Measurements from ENCODE around the gene KLF13. TPM values are rescaled to one million over a fixed set of nuclear protein-coding genes. Genes with fewer than 3 reads are reported as not detected.

Gene KLF13
- total RNA-seq, 1 donor, result 58.6 TPM

DNA sequence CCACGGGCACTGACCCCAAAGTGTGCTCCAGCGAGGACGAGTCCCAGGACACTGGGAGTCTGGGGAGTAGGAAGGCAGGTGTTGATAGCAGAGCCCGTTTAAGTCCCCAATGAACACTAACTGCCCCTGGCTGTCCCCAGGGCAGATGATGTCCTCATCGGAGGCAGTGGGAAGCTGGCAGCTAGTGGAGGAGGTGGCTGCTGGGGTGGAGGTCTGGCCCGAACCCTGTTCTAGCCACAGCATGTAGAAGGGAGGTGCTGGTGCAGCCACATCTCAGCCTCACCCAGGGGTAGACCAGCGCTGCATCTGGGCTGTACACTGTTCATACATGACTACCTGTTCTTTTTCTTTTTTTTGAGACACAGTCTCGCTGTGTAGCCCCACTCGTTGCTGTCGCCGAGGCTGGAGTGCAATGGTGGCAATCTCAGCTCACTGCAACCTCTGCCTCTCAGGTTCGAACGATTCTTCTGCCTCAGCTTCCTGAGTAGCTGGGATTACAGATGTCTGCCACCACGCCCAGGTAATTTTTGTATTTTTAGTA lies 51.8 kb downstream of the KLF13 start:
- H2AFZ ChIP-seq (ENCODE audit: low read length), result no peak overlapping the region
- no peaks in the 10 kb centered on the region for H3K9me3 ChIP-seq (ENCODE audit: low read depth, low read length)
- no peak for DNase-seq (ENCODE audit: insufficient read length, low spot score, missing footprints)
- H3K27me3 ChIP-seq (ENCODE audit: insufficient read depth, low read length), result no peaks in the 10 kb centered on the region
- H3K79me2 ChIP-seq (ENCODE audit: insufficient read depth, low read length), result peaks cover 35% of the 10 kb centered on the region
- peaks cover 21% of the 10 kb centered on the region for H4K20me1 ChIP-seq (ENCODE audit: insufficient read depth, low read length)
- H3K27ac ChIP-seq (ENCODE audit: low read depth, low read length), result no peak overlapping the region
- TF ChIP-seq, protein P1, sequence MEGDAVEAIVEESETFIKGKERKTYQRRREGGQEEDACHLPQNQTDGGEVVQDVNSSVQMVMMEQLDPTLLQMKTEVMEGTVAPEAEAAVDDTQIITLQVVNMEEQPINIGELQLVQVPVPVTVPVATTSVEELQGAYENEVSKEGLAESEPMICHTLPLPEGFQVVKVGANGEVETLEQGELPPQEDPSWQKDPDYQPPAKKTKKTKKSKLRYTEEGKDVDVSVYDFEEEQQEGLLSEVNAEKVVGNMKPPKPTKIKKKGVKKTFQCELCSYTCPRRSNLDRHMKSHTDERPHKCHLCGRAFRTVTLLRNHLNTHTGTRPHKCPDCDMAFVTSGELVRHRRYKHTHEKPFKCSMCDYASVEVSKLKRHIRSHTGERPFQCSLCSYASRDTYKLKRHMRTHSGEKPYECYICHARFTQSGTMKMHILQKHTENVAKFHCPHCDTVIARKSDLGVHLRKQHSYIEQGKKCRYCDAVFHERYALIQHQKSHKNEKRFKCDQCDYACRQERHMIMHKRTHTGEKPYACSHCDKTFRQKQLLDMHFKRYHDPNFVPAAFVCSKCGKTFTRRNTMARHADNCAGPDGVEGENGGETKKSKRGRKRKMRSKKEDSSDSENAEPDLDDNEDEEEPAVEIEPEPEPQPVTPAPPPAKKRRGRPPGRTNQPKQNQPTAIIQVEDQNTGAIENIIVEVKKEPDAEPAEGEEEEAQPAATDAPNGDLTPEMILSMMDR (IDR thresholded peaks at IDR 0.05; ENCODE audit: extremely low read depth, low read depth, low read length), result no peak
- H3K4me3 ChIP-seq (ENCODE audit: insufficient read depth, low read length), result no peak overlapping the region
- H3K4me2 ChIP-seq (ENCODE audit: insufficient read depth, low read length), result no peak overlapping the region
- peaks cover 12% of the 10 kb centered on the region for H3K36me3 ChIP-seq (ENCODE audit: insufficient read depth, low read length)
- H3K4me1 ChIP-seq (ENCODE audit: insufficient read depth, low read length), result no peaks in the 10 kb centered on the region

DNA sequence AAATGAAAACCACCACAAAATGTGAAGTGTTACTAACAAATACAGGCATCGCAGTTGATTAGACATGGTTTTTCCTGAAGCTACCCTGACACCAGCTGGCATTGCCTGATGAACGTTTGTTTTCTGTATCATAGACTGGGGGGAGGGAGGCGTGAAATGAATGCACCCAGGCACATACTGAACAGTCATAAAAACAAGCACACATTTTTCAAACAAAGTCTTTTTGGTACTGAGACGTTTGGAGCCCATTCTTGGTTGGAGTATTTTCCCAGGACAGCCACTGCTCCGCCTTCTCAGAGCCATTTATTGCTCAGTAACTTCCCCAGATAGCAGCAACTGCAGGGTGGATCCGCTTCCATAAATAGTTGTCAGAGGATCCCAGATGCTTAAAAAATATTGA lies 52.4 kb downstream of the KLF13 start:
- H4K20me1 ChIP-seq (ENCODE audit: insufficient read depth, low read length), result peaks cover 19% of the 10 kb centered on the region
- no peak overlapping the region for H3K4me2 ChIP-seq (ENCODE audit: insufficient read depth, low read length)
- TF ChIP-seq, protein P1 (IDR thresholded peaks at IDR 0.05; ENCODE audit: extremely low read depth, low read depth, low read length), result no peak
- no peak overlapping the region for H3K27ac ChIP-seq (ENCODE audit: low read depth, low read length)
- no peak overlapping the region for H2AFZ ChIP-seq (ENCODE audit: low read length)
- peaks cover 11% of the 10 kb centered on the region for H3K36me3 ChIP-seq (ENCODE audit: insufficient read depth, low read length)
- no peaks in the 10 kb centered on the region for H3K4me1 ChIP-seq (ENCODE audit: insufficient read depth, low read length)
- peak; percentile 90 for DNase-seq (ENCODE audit: insufficient read length, low spot score, missing footprints)
- H3K27me3 ChIP-seq (ENCODE audit: insufficient read depth, low read length), result no peaks in the 10 kb centered on the region
- no peak overlapping the region for H3K4me3 ChIP-seq (ENCODE audit: insufficient read depth, low read length)
- peaks cover 29% of the 10 kb centered on the region for H3K79me2 ChIP-seq (ENCODE audit: insufficient read depth, low read length)
- no peaks in the 10 kb centered on the region for H3K9me3 ChIP-seq (ENCODE audit: low read depth, low read length)

DNA sequence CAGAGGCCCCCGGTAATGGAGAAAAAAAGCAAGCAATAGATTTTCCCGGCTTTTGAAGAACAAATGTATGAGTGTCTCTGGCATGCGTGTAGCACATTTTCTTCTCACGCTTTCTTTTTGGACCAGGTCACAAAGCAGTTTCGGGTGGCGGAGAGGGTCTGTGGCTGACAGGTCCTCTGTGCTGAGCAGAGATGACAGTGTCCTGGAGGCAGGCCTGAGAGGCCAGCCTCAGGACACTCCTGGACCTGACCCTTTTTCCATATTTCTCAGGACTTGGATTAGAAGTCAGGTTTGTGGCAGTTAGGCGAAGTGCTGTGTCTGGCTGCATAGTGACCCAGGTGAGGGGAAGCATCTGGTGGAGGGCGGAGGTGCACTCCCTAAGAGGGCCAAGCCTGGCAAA lies 52.9 kb downstream of the KLF13 start:
- Histone ChIP-seq H3K4me2 (ENCODE audit: insufficient read depth, low read length) (no peak overlapping the region), H3K36me3 (ENCODE audit: insufficient read depth, low read length) (peaks cover 8% of the 10 kb centered on the region), H2AFZ (ENCODE audit: low read length) (no peak overlapping the region), H3K79me2 (ENCODE audit: insufficient read depth, low read length) (peaks cover 24% of the 10 kb centered on the region), H4K20me1 (ENCODE audit: insufficient read depth, low read length) (peaks cover 15% of the 10 kb centered on the region), H3K27ac (ENCODE audit: low read depth, low read length) (no peak overlapping the region), H3K9me3 (ENCODE audit: low read depth, low read length) (no peaks in the 10 kb centered on the region), H3K27me3 (ENCODE audit: insufficient read depth, low read length) (no peaks in the 10 kb centered on the region), H3K4me3 (ENCODE audit: insufficient read depth, low read length) (no peak overlapping the region), H3K4me1 (ENCODE audit: insufficient read depth, low read length) (no peaks in the 10 kb centered on the region)
- TF ChIP-seq, protein P1 (IDR thresholded peaks at IDR 0.05; ENCODE audit: extremely low read depth, low read depth, low read length), result no peak
- DNase-seq (ENCODE audit: insufficient read length, low spot score, missing footprints), result peak; percentile 51

DNA sequence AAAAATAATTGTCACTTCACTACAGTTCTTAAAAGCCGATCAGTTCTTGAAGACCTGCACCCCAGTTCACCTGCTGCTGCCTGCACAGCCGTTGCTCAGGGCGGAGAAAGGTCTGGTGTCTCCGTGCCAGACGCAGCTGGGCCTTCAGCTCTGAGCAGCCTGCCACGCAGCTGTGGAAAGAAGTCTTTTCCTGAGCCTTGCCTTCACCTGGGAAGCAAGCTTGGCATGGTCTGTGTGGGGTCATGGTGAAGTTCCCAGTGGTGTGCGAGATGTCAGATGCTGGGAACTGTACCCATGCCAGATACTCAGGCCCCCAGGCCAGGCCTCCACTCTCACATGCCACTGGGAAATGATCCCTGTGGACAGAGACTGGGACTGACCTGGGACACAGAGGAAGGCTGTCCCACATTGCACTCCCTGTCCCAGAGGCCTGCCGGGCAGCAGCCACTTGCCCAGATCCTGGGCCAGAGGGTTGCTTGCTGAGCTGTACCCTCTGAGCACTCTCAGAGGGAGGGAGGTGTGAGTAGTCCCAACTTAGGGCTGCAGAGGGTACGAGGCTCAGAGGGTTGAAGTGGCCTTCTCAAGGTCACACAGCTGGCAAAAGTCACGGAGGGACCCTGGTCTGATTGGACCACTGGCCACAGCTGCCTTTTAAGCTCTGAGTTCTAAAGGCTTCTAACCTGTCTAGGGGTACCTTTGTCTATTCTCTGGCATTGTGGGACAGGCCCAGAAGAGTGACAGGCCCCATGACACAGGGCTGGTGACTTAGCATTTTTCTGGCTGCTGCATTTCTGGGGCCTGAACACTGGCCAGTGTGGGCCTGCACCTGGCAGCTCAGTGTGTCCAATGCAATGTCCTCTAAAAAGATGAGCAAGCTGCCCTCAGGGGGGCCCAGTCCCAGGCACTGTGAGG lies 55.4 kb downstream of the KLF13 start:
- Histone ChIP-seq H3K27me3 (ENCODE audit: insufficient read depth, low read length) (no peaks in the 10 kb centered on the region), H3K4me3 (ENCODE audit: insufficient read depth, low read length) (no peak overlapping the region), H3K4me1 (ENCODE audit: insufficient read depth, low read length) (peaks cover 4% of the 10 kb centered on the region), H4K20me1 (ENCODE audit: insufficient read depth, low read length) (peaks cover 6% of the 10 kb centered on the region), H2AFZ (ENCODE audit: low read length) (no peak overlapping the region), H3K9me3 (ENCODE audit: low read depth, low read length) (no peaks in the 10 kb centered on the region), H3K27ac (ENCODE audit: low read depth, low read length) (no peak overlapping the region), H3K36me3 (ENCODE audit: insufficient read depth, low read length) (peaks cover 8% of the 10 kb centered on the region), H3K4me2 (ENCODE audit: insufficient read depth, low read length) (no peak overlapping the region), H3K79me2 (ENCODE audit: insufficient read depth, low read length) (peaks cover 7% of the 10 kb centered on the region)
- TF ChIP-seq, protein P1 (IDR thresholded peaks at IDR 0.05; ENCODE audit: extremely low read depth, low read depth, low read length), result no peak
- no peak for DNase-seq (ENCODE audit: insufficient read length, low spot score, missing footprints)

Measured in osteoblast (primary cell).